HepG2 (cell line): ENCODE measurements around the gene RPS2. TPM values are rescaled to one million over a fixed set of nuclear protein-coding genes. Genes with fewer than 3 reads are reported as not detected.

Experiments
- ARNTL ChIP-seq: sonication (generic); formaldehyde crosslinking; IDR thresholded peaks from 2 replicates; pipeline ENCODE4 v1.4.0; 2020; ENCODE audit warnings: mild to moderate bottlenecking, missing genetic modification reagents
- BRF2 ChIP-seq: sonication (generic); formaldehyde crosslinking; IDR thresholded peaks from 2 replicates; pipeline ENCODE4 v1.8.1; 2022; ENCODE audit warnings: mild to moderate bottlenecking, missing genetic modification reagents
- CCDC6 ChIP-seq: sonication (generic); formaldehyde crosslinking; IDR thresholded peaks from 2 replicates; pipeline ENCODE4 v1.8.1; 2022; ENCODE audit warnings: mild to moderate bottlenecking, missing genetic modification reagents, moderate library complexity
- CREB3 ChIP-seq: sonication (generic); formaldehyde crosslinking; IDR thresholded peaks from 2 replicates; pipeline ENCODE4 v1.5.0; 2020; ENCODE audit warnings: missing genetic modification reagents
- HINFP ChIP-seq: sonication (generic); formaldehyde crosslinking; IDR thresholded peaks from 2 replicates; pipeline ENCODE4 v1.4.0; 2020; ENCODE audit warnings: low read depth, mild to moderate bottlenecking, missing genetic modification reagents
- HNF1B ChIP-seq: sonication (generic); formaldehyde crosslinking; IDR thresholded peaks from 2 replicates; pipeline ENCODE4 v1.5.1; 2020; ENCODE audit warnings: mild to moderate bottlenecking, moderate library complexity, missing genetic modification reagents
- IKZF1 ChIP-seq: fragments of 450-650 bp; IDR thresholded peaks from 2 replicates; pipeline ENCODE4 v1.7.1; 2016
- KDM3A ChIP-seq: IDR thresholded peaks from 2 replicates; pipeline ENCODE4 v1.6.1; 2018; ENCODE audit warnings: low read depth, missing compliant biosample characterization
- MYC ChIP-seq: sonication (generic); formaldehyde crosslinking; IDR thresholded peaks from 2 replicates; pipeline ENCODE4 v1.9.0; 2021; ENCODE audit warnings: missing genetic modification reagents, borderline replicate concordance
- NR2F6 ChIP-seq, 2 experiments: IDR thresholded peaks; 2 replicates each; pipeline ENCODE4 v1.6.1; 2016; ENCODE audit warnings: antibody characterized with exemption in 1 of 2, mild to moderate bottlenecking in 1 of 2
- PITX1 ChIP-seq: sonication (generic); formaldehyde crosslinking; IDR thresholded peaks from 2 replicates; pipeline ENCODE4 v1.5.1; 2020; ENCODE audit warnings: mild to moderate bottlenecking, missing genetic modification reagents
- PLRG1 ChIP-seq: fragments of 450-650 bp; conservative IDR thresholded peaks from 2 replicates; pipeline ENCODE4 v1.6.1; 2016
- SMYD3 ChIP-seq: sonication (generic); formaldehyde crosslinking; IDR thresholded peaks from 2 replicates; pipeline ENCODE4 v1.8.1; 2023; ENCODE audit warnings: mild to moderate bottlenecking, missing genetic modification reagents
- TCF7L2 ChIP-seq: IDR thresholded peaks from 2 replicates; pipeline ENCODE4 v1.6.1; 2011; ENCODE audit warnings: mild to moderate bottlenecking, low read depth, low read length, moderate library complexity
- ZBTB10 ChIP-seq: sonication (generic); formaldehyde crosslinking; IDR thresholded peaks from 2 replicates; pipeline ENCODE4 v1.4.0; 2020; ENCODE audit warnings: missing genetic modification reagents, borderline replicate concordance
- ZFP1 ChIP-seq: IDR thresholded peaks from 2 replicates; pipeline ENCODE4 v1.6.1; 2016
- ZFYVE20 ChIP-seq: sonication (generic); formaldehyde crosslinking; IDR thresholded peaks from 2 replicates; pipeline ENCODE4 v1.8.0; 2023; ENCODE audit warnings: low read depth, mild to moderate bottlenecking, moderate library complexity, missing genetic modification reagents, borderline replicate concordance
- ZNF292 ChIP-seq: sonication (generic); formaldehyde crosslinking; IDR thresholded peaks from 2 replicates; pipeline ENCODE4 v1.8.1; 2022; ENCODE audit warnings: mild to moderate bottlenecking, low read depth, missing genetic modification reagents, borderline replicate concordance
- ZNF337 ChIP-seq: sonication (generic); formaldehyde crosslinking; IDR thresholded peaks from 2 replicates; pipeline ENCODE4 v1.5.1; 2020; ENCODE audit warnings: missing genetic modification reagents, low read depth, mild to moderate bottlenecking, borderline replicate concordance
- ZNF34 ChIP-seq: sonication (generic); formaldehyde crosslinking; IDR thresholded peaks from 2 replicates; pipeline ENCODE4 v1.4.0; 2020; ENCODE audit warnings: mild to moderate bottlenecking, missing genetic modification reagents, borderline replicate concordance
- ZNF607 ChIP-seq: sonication (generic); formaldehyde crosslinking; IDR thresholded peaks from 2 replicates; pipeline ENCODE4 v1.5.1; 2020; ENCODE audit warnings: missing genetic modification reagents, mild to moderate bottlenecking, borderline replicate concordance
- ZNF879 ChIP-seq: sonication (generic); formaldehyde crosslinking; IDR thresholded peaks from 2 replicates; pipeline ENCODE4 v1.8.1; 2023; ENCODE audit warnings: missing genetic modification reagents
- polyA plus RNA-seq, 8 experiments: library from polyadenylated mRNA; depleted of rRNA in 3 of 8; stranded (reverse) in 7 of 8; unstranded in 1 of 8; fragments of >200 nt; fragmentation: Illumina TruSeq in 4 of 8; extraction: Trizol in 4 of 8; gene quantifications; 2 replicates each; pipeline versions ENCODE4 v1.2.1 to v1.2.3, GENCODE V29; 2011 to 2016; ENCODE audit warnings: low read depth in 4 of 8, missing spikeins in 1 of 8, mixed read lengths in 1 of 8; ENCODE audit not compliant: insufficient read depth in 1 of 8
- total RNA-seq, 5 experiments: library from RNA; depleted of rRNA; stranded (reverse); fragments of >200 nt; fragmentation: Illumina TruSeq; extraction: Trizol; gene quantifications; 2 replicates each; pipeline ENCODE4 v1.2.3, GENCODE V29; 2016; ENCODE audit warnings: low read depth in 1 of 5

RPS2 gene
- total and polyA plus RNA-seq, 2 of the 13 experiments (the other 11 are each of a cell fraction or from before 2014, with no cell fraction given): 1,908 to 4,514 TPM

- TF ChIP-seq BRF2 (CRISPR knock-in tag) (peak; percentile 82), KDM3A (CRISPR knock-in tag) (peak; percentile 60; the same call in 1 of the 2 replicates), CREB3 (CRISPR knock-in tag) (no peak; the same call in 1 of the 2 replicates), ZNF337 (no peak), ZFYVE20 (CRISPR knock-in tag) (0 out of 2 replicates have a peak, but pooled peaks have one; percentile 21), ZNF607 (CRISPR knock-in tag) (peak; percentile 96), PITX1 (CRISPR knock-in tag) (no peak), HNF1B (no peak), NR2F6 (IDR thresholded peaks at IDR 0.05) (no peak), NR2F6 (CRISPR knock-in tag; IDR thresholded peaks at IDR 0.05) (no peak), ZFP1 (CRISPR knock-in tag) (no peak), ARNTL (CRISPR knock-in tag) (peak; percentile 66; the same call in 1 of the 2 replicates), IKZF1 (no peak), ZNF34 (CRISPR knock-in tag) (peak; percentile 58; the same call in 1 of the 2 replicates), TCF7L2 (no peak), ZNF879 (CRISPR knock-in tag) (no peak), MYC (peak; percentile 90), HINFP (CRISPR knock-in tag) (peak; percentile 97), SMYD3 (CRISPR knock-in tag) (no peak), ZBTB10 (CRISPR knock-in tag) (no peak), ZNF292 (CRISPR knock-in tag) (no peak), CCDC6 (peak; percentile 51; the same call in 1 of the 2 replicates), PLRG1 (no peak)
Measured at GRCh38 chr16:1929578-1930337, 34.9 kb downstream of the RPS2 start (continued).
